Liver (tissue), 3 donors: ENCODE measurements around the gene GPC3.

Source experiments
- CTCF ChIP-seq: fragments of 150-350 bp; IDR thresholded peaks from 2 replicates; pipeline ENCODE4 v1.5.1; 2017; ENCODE audit warnings: improper control_type of control experiment, low read depth, low read length; ENCODE audit not compliant: missing input control
- EGR1 ChIP-seq, 2 donors: IDR thresholded peaks; 2 replicates each; pipeline ENCODE4 v1.6.1; 2016 to 2018; ENCODE audit warnings: antibody characterized with exemption in 2 of 2, low read depth in 2 of 2
- GABPA ChIP-seq, 2 donors: IDR thresholded peaks in 1 of 2; conservative IDR thresholded peaks in 1 of 2; 2 replicates each; pipeline ENCODE4 v1.6.1; 2016; ENCODE audit warnings: antibody characterized with exemption in 2 of 2, mild to moderate bottlenecking in 1 of 2, moderate library complexity in 1 of 2
- JUND ChIP-seq, 2 donors: IDR thresholded peaks; 2 replicates each; pipeline ENCODE4 v1.6.1; 2016; ENCODE audit warnings: antibody characterized with exemption in 2 of 2
- SP1 ChIP-seq: IDR thresholded peaks from 2 replicates; pipeline ENCODE4 v1.6.1; 2018; ENCODE audit warnings: antibody characterized with exemption, mild to moderate bottlenecking
- TAF1 ChIP-seq: conservative IDR thresholded peaks from 2 replicates; pipeline ENCODE4 v1.6.1; 2016; ENCODE audit warnings: antibody characterized with exemption, mild to moderate bottlenecking
- TF ChIP-seq, protein P1 (sequence below): IDR thresholded peaks from 2 replicates; pipeline ENCODE4 v1.6.1; 2016; ENCODE audit warnings: antibody characterized with exemption, mild to moderate bottlenecking
- donor health status: healthy.
- donor health status: healthy.

- TF ChIP-seq CTCF, result no peak
- TF ChIP-seq, protein P1, sequence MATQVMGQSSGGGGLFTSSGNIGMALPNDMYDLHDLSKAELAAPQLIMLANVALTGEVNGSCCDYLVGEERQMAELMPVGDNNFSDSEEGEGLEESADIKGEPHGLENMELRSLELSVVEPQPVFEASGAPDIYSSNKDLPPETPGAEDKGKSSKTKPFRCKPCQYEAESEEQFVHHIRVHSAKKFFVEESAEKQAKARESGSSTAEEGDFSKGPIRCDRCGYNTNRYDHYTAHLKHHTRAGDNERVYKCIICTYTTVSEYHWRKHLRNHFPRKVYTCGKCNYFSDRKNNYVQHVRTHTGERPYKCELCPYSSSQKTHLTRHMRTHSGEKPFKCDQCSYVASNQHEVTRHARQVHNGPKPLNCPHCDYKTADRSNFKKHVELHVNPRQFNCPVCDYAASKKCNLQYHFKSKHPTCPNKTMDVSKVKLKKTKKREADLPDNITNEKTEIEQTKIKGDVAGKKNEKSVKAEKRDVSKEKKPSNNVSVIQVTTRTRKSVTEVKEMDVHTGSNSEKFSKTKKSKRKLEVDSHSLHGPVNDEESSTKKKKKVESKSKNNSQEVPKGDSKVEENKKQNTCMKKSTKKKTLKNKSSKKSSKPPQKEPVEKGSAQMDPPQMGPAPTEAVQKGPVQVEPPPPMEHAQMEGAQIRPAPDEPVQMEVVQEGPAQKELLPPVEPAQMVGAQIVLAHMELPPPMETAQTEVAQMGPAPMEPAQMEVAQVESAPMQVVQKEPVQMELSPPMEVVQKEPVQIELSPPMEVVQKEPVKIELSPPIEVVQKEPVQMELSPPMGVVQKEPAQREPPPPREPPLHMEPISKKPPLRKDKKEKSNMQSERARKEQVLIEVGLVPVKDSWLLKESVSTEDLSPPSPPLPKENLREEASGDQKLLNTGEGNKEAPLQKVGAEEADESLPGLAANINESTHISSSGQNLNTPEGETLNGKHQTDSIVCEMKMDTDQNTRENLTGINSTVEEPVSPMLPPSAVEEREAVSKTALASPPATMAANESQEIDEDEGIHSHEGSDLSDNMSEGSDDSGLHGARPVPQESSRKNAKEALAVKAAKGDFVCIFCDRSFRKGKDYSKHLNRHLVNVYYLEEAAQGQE, result no peak
- TF ChIP-seq SP1, result no peak
- no peak for TF ChIP-seq GABPA (IDR thresholded peaks at IDR 0.05 in 1 of 2, conservative IDR thresholded peaks at IDR 0.05 in 1 of 2)
- TF ChIP-seq TAF1, result no peak
- no peak for TF ChIP-seq EGR1 (IDR thresholded peaks at IDR 0.05; ENCODE audit: low read depth in 2 of 2)
- TF ChIP-seq JUND (IDR thresholded peaks at IDR 0.05), result no peak
Observed at GRCh38 chrX:133649651-133650050, 335.7 kb downstream of the GPC3 start.
